C4-2B (cell line): Measurements from ENCODE around the gene CMTM3.

Experiments used
- H3K27ac ChIP-seq: fragments of 450-650 bp; 2 replicates; pipeline ENCODE4 v1.5.1; 2017
- ZFX ChIP-seq: fragments of 450-650 bp; IDR thresholded peaks from 2 replicates; pipeline ENCODE4 v1.6.1; 2017
- TF ChIP-seq, protein P1 (sequence below): fragments of 450-650 bp; conservative IDR thresholded peaks from 2 replicates; pipeline ENCODE4 v1.5.1; 2017; ENCODE audit warnings: mild to moderate bottlenecking

CMTM3 gene

DNA sequence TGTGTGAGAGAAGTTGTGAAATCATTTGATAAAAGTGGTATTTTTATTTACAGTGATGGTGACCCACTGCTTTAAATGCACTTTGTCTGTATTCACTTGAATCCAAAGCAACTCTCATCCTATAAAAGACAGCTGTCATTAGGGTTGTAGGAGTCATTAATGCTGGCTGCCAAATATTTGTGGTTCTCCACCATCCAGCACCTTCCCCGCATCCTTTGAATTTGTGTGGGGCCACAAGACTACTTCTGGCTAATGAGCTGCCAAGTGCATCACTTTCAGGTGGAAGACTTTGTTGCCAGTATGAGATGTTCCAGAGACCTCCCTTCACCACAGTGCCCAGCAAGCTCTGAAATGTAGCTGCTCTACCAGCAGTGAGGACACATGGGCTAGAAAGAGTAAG is 43.4 kb downstream of the CMTM3 start:
- H3K27ac ChIP-seq, result no peak overlapping the region
- TF ChIP-seq ZFX, result no peak
- TF ChIP-seq, protein P1, sequence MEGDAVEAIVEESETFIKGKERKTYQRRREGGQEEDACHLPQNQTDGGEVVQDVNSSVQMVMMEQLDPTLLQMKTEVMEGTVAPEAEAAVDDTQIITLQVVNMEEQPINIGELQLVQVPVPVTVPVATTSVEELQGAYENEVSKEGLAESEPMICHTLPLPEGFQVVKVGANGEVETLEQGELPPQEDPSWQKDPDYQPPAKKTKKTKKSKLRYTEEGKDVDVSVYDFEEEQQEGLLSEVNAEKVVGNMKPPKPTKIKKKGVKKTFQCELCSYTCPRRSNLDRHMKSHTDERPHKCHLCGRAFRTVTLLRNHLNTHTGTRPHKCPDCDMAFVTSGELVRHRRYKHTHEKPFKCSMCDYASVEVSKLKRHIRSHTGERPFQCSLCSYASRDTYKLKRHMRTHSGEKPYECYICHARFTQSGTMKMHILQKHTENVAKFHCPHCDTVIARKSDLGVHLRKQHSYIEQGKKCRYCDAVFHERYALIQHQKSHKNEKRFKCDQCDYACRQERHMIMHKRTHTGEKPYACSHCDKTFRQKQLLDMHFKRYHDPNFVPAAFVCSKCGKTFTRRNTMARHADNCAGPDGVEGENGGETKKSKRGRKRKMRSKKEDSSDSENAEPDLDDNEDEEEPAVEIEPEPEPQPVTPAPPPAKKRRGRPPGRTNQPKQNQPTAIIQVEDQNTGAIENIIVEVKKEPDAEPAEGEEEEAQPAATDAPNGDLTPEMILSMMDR, result no peak

DNA sequence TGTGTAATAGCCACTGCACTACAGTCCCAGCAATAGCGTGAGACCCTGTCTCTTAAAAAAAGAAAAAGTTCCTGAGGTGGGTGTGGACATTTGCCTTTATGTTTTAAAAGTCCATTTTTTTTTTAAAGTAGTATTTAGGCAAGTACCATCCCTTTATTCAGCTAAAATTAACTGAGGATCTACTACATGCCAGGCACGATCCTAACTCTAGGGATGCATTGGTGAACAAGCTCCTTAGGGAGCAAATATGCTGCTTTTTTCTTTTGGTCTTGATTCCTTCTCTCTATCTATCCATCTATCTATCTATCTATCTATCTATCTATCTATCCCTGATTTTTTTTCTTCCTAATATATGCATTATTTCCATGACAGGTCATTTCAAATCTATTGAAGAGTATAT is 44.7 kb downstream of the CMTM3 start:
- H3K27ac ChIP-seq, result no peak overlapping the region
- no peak for TF ChIP-seq ZFX
- TF ChIP-seq, protein P1, result no peak

DNA sequence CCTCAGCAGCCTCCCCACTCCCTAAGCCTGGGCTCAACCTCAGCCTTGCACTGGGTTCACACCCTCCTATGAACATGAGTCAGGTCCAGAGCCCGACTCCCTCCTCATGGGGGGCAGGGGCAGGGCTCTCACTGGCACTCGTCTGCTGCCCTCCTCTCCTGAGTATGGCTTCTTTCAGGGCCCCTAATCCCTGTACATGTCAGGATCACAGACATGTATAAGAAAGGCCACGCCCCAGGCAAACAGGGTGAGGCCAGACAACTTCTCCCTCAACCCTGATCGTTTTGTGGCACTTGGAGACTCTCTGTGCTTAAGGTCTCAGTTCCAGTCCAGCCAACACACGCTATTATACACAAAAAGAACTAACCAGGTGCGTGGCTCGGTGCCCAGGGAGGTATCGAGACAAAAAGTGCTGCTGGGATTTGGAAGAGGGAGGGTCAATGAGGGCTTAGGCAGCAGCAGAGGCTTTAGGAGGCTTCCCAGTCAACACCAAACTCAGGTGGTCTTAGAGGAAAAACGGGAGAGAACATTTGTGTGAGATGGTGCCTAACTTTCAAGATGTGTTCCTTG is 45.2 kb downstream of the CMTM3 start:
- TF ChIP-seq, protein P1, result no peak
- no peak for TF ChIP-seq ZFX
- H3K27ac ChIP-seq, result no peak overlapping the region

DNA sequence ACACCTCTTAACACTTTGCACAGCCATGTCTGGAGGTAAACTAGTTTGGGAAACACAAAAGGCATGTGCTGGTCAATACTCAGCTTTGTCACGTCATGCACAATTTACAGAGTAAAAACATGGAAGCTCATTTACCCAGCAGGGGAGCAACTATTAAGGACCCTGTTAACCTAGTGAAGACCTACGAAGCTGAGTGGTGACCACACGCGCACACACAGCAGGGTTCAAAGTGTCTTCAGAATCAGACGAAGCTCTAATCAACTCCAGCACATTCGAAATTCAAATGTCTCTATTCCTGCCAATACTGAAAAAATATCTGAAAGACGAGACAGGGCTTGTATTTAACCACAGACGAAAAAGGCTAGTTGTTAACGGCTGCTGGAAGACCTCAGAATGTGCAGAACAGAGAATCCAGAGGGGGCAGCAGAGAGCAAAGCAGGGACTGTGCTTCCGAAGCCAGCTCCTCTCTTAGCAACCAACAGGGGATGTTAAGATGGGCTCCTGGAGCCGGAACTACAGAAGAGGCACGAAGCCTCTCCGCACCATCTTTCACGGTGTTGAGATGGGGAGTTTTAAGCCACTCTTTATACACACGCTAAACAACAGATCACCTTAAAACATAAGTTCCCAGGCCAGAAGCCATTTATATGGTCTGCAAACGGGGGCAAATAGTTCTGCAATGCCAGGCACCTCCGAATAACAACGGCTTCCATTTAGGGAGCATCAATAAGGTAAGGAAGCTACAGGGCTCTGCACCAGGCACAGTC is 46.4 kb downstream of the CMTM3 start:
- H3K27ac ChIP-seq, result no peak overlapping the region
- TF ChIP-seq ZFX, result no peak
- TF ChIP-seq, protein P1, result peak; percentile 95

DNA sequence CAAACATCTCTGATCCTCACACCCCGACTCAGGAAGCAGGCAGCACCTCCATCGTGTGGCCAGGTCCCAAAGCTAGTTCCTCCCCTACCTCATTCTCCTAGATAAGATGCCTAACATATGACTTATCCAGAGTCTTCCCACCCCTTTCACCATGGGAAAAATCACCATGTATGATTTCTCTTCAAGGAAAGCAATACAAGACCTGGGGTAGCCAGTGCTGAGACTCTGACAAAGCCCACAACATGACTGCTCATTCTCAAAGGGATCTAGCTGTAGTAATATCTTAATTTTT is 46.9 kb downstream of the CMTM3 start:
- H3K27ac ChIP-seq, result no peak overlapping the region
- TF ChIP-seq, protein P1, result no peak
- no peak for TF ChIP-seq ZFX

DNA sequence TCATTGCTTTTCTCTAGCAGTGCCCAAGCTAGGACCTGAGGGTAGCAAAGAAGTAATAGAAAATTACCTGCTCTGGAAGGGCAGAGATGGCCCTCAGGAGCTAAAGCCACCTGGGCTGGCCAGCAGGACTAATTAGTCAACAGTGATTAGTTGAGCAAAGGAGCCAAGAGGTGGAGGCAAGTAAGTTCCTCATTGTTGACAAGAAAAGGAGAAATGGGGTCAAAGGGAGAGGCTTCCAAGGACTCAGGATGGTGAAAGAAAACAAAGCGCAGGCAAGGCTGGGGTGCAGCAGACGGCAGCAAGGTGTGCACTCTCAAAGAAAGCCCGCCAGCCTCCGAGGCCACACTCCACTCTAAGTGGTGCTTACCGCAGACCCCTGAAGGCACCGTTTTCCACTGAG is 47.5 kb downstream of the CMTM3 start:
- TF ChIP-seq ZFX, result no peak
- TF ChIP-seq, protein P1, result no peak
- no peak overlapping the region for H3K27ac ChIP-seq

DNA sequence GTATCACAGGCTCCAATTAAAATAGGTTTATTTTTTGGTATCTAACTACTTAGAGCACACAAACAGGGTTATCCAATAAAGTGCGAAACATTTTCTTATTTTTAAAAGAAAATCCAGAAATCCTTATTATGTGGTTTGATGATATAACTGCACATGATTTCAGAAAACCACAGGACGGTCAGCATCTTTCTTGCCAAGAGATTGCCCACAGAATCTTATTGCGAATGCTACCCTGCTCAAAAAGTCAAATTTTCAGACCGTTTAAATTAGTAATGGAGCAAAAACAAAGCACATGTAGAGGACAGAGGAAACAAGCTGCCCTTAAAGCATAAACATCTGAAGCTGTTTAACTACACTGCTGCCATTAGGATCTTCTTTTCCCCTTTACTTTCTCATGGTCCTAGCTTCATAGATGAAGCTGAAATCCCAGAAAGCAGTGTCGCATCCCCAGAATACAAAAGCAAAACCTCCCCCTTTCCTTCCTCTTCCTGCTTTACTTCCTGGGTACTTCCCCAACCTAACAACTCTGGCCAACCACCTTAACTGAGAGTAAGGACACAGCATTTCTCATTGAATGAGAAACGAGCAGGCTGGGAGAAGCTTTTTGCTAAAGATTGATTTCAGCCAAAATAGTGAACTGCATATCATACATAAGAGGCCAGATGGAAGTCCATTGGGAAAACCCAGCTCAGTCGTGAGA is 48.3 kb downstream of the CMTM3 start:
- TF ChIP-seq, protein P1, result no peak
- TF ChIP-seq ZFX, result no peak
- no peak overlapping the region for H3K27ac ChIP-seq
